Tibial nerve (tissue), 3 donors: ENCODE data around the gene PMM2.

Source experiments
- POLR2A ChIP-seq, 2 donors: fragments of 450-650 bp; IDR thresholded peaks; one replicate each; pipeline ENCODE4 v1.6.1; 2017; ENCODE audit warnings: antibody characterized with exemption in 2 of 2, mild to moderate bottlenecking in 2 of 2, moderate library complexity in 2 of 2
- TF ChIP-seq, protein P1 (sequence below), 5 experiments: fragments of 200-600 bp in 3 of 5; fragments of 450-650 bp in 2 of 5; sonication (generic) in 3 of 5; IDR thresholded peaks; one replicate each; pipeline ENCODE4 v1.5.1; 2016 to 2019; ENCODE audit warnings: antibody characterized with exemption in 5 of 5, mild to moderate bottlenecking in 3 of 5, moderate library complexity in 2 of 5

DNA sequence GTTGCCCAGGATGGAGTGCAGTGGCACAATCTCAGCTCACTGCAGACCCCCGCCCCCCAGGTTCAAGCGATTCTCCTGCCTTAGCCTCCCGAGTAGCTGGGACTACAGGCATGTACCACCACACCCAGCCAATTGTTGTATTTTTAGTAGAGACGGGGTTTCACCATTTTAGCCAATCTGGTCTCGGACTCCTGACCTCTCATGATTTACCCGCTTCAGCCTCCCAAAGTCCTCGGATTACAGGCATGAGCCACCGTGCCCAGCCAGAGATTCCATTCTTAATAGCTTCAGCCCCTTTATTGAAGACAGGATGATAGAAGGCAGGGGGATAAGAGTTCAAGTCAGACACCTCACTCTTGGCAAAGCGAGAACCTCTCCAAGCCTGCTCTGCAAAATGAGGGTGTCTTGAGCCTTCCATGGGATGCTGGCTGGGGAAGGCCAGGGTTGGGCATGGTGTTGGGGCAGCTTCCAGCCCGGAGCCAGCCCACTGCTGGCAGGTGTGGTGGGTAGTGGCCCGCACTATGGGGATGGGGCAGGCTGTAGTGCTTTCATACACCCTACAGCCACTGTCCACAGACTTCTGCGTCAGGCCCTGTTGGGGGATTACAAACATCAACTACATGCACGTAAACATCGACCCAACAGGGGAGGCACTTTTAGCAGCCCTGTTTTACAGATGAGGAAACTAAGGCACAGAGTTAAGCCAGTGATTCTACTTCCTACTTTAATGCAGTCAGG is 67.7 kb downstream of the PMM2 start:
- no peak for TF ChIP-seq POLR2A (IDR thresholded peaks at IDR 0.05)
- TF ChIP-seq, protein P1, sequence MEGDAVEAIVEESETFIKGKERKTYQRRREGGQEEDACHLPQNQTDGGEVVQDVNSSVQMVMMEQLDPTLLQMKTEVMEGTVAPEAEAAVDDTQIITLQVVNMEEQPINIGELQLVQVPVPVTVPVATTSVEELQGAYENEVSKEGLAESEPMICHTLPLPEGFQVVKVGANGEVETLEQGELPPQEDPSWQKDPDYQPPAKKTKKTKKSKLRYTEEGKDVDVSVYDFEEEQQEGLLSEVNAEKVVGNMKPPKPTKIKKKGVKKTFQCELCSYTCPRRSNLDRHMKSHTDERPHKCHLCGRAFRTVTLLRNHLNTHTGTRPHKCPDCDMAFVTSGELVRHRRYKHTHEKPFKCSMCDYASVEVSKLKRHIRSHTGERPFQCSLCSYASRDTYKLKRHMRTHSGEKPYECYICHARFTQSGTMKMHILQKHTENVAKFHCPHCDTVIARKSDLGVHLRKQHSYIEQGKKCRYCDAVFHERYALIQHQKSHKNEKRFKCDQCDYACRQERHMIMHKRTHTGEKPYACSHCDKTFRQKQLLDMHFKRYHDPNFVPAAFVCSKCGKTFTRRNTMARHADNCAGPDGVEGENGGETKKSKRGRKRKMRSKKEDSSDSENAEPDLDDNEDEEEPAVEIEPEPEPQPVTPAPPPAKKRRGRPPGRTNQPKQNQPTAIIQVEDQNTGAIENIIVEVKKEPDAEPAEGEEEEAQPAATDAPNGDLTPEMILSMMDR (IDR thresholded peaks at IDR 0.05), result no peak
